Activated CD8-positive, alpha-beta T cell treated with anti-CD3 and anti-CD28 coated beads for 36 hours (primary cell): ENCODE measurements around the gene BDKRB2. TPM values are rescaled to one million over a fixed set of nuclear protein-coding genes. Genes with fewer than 3 reads are reported as not detected.

ENCODE experiments used
- ATAC-seq: fragments of 200-7000 bp; cut with Tn5 transposase; one replicate; pipeline ENCODE4 v1.10.0; 2021; ENCODE audit warnings: mild to moderate bottlenecking, moderate library complexity
- CTCF ChIA-PET: fragments of 350-600 bp; sonication (Branson Sonifier 250); formaldehyde crosslinking; loops from one replicate; lab custom pipeline; 2021; ENCODE audit warnings: antibody characterized with exemption; lab: Charles Lee
- POLR2A ChIA-PET: fragments of 350-600 bp; sonication (Branson Sonifier 250); formaldehyde crosslinking; loops from one replicate; lab custom pipeline; 2021; ENCODE audit warnings: antibody characterized with exemption; lab: Charles Lee
- DNase-seq: peaks from one replicate; pipeline ENCODE4 v3.0.0-alpha.2; 2020
- H3K27ac Mint-ChIP-seq: one replicate; pipeline ENCODE4 v1.8.0; 2021; ENCODE audit warnings: mild to moderate bottlenecking, mixed read lengths
- H3K27me3 Mint-ChIP-seq: one replicate; pipeline ENCODE4 v1.8.0; 2021; ENCODE audit warnings: mixed read lengths
- H3K36me3 Mint-ChIP-seq: one replicate; pipeline ENCODE4 v1.8.0; 2021; ENCODE audit warnings: low read depth, mixed read lengths
- H3K4me1 Mint-ChIP-seq: one replicate; pipeline ENCODE4 v1.8.0; 2021; ENCODE audit warnings: low read depth, mixed read lengths
- H3K4me3 Mint-ChIP-seq: one replicate; pipeline ENCODE4 v1.8.0; 2021; ENCODE audit warnings: mild to moderate bottlenecking, moderate library complexity, mixed read lengths
- H3K9me3 Mint-ChIP-seq: one replicate; pipeline ENCODE4 v1.8.0; 2021; ENCODE audit warnings: mixed read lengths
- intact Hi-C: fragments of 100-400 bp; cut with micrococcal nuclease; formaldehyde crosslinking; loops from one replicate; pipeline ENCODE4 v1.10.0; 2022
- total RNA-seq, 2 experiments: library from RNA; stranded (reverse); gene quantifications; one replicate each; pipeline ENCODE4 v1.2.3, GENCODE V29; 2021
- TF ChIP-seq, protein P1 (sequence below): fragments of 200-600 bp; IDR thresholded peaks from one replicate; pipeline ENCODE4 v1.8.0; 2022; ENCODE audit warnings: antibody characterized with exemption, mild to moderate bottlenecking

The BDKRB2 gene
- total RNA-seq, 2 experiments from 2014 or later, result not detected

DNA sequence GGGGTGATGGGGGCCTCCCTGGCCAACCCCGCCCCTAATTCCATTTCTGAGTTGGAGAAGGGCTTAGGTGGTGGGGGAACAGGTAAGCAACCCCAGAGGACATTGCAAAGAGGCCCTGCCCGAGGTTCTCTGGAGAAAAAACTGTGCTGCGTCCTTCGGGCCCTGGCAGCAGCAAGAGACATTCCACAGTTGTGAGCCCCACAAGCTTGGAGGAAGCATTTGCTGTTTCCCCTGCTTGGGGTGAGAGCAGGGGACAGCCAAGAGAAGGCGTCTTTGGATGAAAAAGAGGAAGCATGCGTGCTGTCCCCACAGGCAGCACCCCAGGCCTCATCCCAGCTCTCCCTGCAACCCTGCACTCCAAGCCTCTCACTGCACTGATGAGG lies 1.3 kb downstream of the BDKRB2 start:
- ATAC-seq (no peak), DNase-seq (no peak)
- POLR2A ChIA-PET, result no interaction called here
- Mint-ChIP-seq H3K4me3 (no peak overlapping the region), H3K27ac (no peak overlapping the region), H3K9me3 (no peaks in the 10 kb centered on the region), H3K36me3 (no peaks in the 10 kb centered on the region), H3K27me3 (peaks cover 31% of the 10 kb centered on the region), H3K4me1 (peaks cover 4% of the 10 kb centered on the region)
- TF ChIP-seq, protein P1, sequence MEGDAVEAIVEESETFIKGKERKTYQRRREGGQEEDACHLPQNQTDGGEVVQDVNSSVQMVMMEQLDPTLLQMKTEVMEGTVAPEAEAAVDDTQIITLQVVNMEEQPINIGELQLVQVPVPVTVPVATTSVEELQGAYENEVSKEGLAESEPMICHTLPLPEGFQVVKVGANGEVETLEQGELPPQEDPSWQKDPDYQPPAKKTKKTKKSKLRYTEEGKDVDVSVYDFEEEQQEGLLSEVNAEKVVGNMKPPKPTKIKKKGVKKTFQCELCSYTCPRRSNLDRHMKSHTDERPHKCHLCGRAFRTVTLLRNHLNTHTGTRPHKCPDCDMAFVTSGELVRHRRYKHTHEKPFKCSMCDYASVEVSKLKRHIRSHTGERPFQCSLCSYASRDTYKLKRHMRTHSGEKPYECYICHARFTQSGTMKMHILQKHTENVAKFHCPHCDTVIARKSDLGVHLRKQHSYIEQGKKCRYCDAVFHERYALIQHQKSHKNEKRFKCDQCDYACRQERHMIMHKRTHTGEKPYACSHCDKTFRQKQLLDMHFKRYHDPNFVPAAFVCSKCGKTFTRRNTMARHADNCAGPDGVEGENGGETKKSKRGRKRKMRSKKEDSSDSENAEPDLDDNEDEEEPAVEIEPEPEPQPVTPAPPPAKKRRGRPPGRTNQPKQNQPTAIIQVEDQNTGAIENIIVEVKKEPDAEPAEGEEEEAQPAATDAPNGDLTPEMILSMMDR, result no peak
- intact Hi-C loops, result no loop called here
- CTCF ChIA-PET, result no interaction called here

DNA sequence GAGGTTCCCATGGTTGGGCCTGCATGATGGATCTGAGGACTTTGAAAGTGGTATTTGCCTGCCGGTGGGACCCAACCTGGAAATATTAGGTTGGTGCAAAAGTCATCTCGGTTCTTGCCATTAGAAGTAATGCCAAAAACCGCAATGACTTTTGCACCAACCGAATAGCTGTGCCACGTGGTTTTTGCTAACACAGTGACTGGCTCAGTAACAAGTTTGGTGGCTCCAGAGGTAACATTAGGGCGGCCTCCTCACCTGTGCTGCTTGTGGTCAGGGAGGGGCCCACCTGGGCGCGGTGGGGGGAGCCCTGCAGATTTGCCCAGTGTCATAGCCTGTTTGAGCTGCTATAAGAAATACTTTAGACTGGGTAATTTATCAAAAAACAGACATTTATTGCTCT lies 1.8 kb downstream of the BDKRB2 start:
- no peaks in the 10 kb centered on the region for H3K36me3 Mint-ChIP-seq
- no peaks in the 10 kb centered on the region for H3K9me3 Mint-ChIP-seq
- H3K4me1 Mint-ChIP-seq, result peaks cover 4% of the 10 kb centered on the region
- H3K27ac Mint-ChIP-seq, result no peak overlapping the region
- DNase-seq (no peak), ATAC-seq (no peak)
- ChIA-PET CTCF (no interaction called here), POLR2A (interaction anchor here (1.2 kb wide), 1 partner anchor 35 kb away, joined by 3 read pairs; no protein-coding TSS in a partner anchor)
- H3K4me3 Mint-ChIP-seq, result no peak overlapping the region
- peaks cover 30% of the 10 kb centered on the region for H3K27me3 Mint-ChIP-seq
- TF ChIP-seq, protein P1, result no peak
- intact Hi-C loops, result no loop called here

- ATAC-seq (no peak), DNase-seq (no peak)
- Mint-ChIP-seq H3K4me1 (peaks cover 4% of the 10 kb centered on the region), H3K4me3 (no peak overlapping the region), H3K27me3 (peaks cover 24% of the 10 kb centered on the region), H3K36me3 (no peaks in the 10 kb centered on the region), H3K9me3 (no peaks in the 10 kb centered on the region), H3K27ac (no peak overlapping the region)
- intact Hi-C loops, result no loop called here
- ChIA-PET CTCF (no interaction called here), POLR2A (no interaction called here)
- TF ChIP-seq, protein P1, result no peak
Measured at GRCh38 chr14:96207686-96208085, 3.0 kb downstream of the BDKRB2 start.

DNA sequence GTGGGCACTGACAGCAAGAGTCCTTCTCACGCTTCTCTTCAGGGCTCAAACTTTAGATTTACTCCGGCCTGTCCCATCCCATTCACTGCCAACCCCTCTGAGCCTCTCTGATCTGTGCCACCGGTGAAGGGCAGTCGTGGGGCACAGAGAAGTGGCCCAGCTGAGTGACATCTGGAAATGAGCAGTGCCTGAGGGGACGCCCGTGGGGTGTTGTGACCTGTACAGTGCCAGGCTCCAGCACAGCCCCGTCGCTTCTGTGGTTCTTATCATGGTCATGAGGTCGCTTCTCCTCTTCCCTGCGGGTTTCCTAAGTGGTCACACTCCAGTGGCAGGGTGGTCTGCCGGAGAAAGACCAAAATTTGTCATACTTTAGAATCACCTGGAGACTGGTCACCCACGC lies 4.1 kb downstream of the BDKRB2 start:
- H3K27me3 Mint-ChIP-seq, result peaks cover 14% of the 10 kb centered on the region
- TF ChIP-seq, protein P1, result no peak

DNA sequence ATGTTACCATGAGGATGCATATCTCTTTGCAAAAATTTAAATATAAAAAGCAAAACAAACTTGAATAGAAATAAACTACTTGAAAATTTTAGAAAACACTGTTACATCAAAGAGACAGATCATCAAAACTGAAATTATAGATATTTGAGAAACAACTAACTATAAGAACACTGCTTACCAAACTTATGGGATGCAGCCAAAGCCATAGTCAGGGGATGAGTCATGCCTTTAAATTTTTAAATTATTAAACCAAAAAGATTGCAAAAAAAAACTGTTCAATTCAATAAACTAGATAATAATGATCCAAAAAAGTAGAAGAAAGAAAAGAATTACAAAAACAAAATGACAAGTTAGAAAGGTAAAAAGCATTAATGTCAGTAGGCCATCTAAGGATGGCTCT lies 7.5 kb downstream of the BDKRB2 start:
- H3K36me3 Mint-ChIP-seq, result no peaks in the 10 kb centered on the region
- H3K4me3 Mint-ChIP-seq, result no peak overlapping the region
- intact Hi-C loops, result no loop called here
- TF ChIP-seq, protein P1, result no peak
- H3K27ac Mint-ChIP-seq, result no peak overlapping the region
- H3K27me3 Mint-ChIP-seq, result peaks cover 4% of the 10 kb centered on the region
- H3K4me1 Mint-ChIP-seq, result no peaks in the 10 kb centered on the region
- no peak for ATAC-seq
- no peaks in the 10 kb centered on the region for H3K9me3 Mint-ChIP-seq
- no peak for DNase-seq
- ChIA-PET POLR2A (no interaction called here), CTCF (no interaction called here)

More for the DNA sequence above, 4.1 kb downstream of the BDKRB2 start:
- CTCF ChIA-PET, result no interaction called here
- POLR2A ChIA-PET, result no interaction called here
- DNase-seq (no peak), ATAC-seq (no peak)
- Mint-ChIP-seq H3K4me3 (no peak overlapping the region), H3K36me3 (no peaks in the 10 kb centered on the region), H3K9me3 (no peaks in the 10 kb centered on the region), H3K4me1 (peaks cover 4% of the 10 kb centered on the region), H3K27ac (no peak overlapping the region)
- intact Hi-C loops, result no loop called here
